ENCODE measurements around the gene KRTAP10-6.
"Not testable (repeated sequence)": the region's sequence is repeated elsewhere in the genome, so short reads cannot be mapped to it uniquely, and the experiment has no call there.

The KRTAP10-6 gene, protein sequence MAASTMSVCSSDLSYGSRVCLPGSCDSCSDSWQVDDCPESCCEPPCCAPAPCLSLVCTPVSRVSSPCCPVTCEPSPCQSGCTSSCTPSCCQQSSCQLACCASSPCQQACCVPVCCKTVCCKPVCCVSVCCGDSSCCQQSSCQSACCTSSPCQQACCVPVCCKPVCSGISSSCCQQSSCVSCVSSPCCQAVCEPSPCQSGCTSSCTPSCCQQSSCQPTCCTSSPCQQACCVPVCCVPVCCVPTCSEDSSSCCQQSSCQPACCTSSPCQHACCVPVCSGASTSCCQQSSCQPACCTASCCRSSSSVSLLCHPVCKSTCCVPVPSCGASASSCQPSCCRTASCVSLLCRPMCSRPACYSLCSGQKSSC

GRCh38 chr21:44592446-44593311 lies at the start of gene KRTAP10-6:
Gene KRTAP10-6, minus strand, starts transcription at chr21:44592505. Its CDS starts 21 bp downstream, at chr21:44592484.
- DNase-seq, result no peak

DNA sequence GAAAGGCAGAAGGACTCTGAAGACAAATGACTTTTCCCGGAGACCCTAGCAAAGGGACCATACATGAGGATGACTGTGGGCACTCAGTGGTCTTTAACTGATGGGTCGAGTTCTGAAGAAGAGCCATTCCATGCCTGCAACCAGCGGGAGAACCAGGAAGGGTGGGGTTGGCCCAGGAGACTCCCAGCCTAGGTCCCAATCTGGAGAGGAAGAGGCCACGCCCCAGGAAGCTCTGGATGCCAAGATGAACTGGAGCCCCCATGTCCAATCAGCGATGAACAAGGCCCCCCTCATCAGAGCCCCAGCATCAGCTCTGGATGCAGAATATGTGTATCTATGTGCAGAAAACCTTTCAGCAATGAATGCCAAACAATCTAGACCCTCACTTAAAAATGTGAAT lies 48.5 kb upstream of the KRTAP10-6 start:
- DNase-seq, result no peak

DNA sequence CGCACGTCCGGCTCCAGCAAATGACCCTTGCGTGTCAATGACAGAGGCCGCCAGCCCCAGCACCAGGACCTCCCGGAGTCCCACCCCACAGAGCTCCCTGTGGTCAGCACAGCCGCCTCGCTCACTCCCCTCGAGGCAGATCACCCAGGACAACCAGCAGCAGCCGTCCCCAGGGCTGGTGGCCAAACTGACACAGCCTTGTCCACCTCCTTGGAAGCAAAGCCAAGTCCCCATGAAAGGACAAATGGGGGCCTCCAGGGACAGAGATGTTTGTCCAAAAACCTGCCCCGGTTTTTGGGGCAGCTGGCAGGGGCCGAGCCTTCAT lies 47.0 kb upstream of the KRTAP10-6 start:
- DNase-seq, result no peak

GRCh38 chr21:44638506-44639330 lies 46.4 kb upstream of the KRTAP10-6 start:
- not testable (repeated sequence) for DNase-seq

DNA sequence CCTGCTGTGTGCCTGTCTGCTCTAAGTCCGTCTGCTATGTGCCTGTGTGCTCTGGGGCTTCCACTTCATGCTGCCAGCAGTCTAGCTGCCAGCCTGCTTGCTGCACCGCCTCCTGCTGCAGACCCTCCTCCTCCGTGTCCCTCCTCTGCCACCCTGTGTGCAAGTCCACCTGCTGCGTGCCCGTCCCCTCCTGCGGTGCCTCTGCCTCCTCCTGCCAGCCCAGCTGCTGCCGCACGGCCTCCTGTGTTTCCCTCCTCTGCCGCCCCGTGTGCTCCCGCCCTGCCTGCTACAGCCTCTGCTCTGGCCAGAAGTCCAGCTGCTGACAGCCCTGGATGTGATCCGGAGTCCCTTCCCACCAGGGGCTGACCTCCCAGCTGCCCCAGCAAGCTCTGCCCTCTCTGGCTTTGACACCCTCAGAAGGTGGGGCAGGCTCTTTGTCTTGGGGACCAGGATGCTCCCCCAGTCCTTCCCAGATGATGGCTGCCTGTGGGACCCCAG lies 45.6 kb upstream of the KRTAP10-6 start:
- not testable (repeated sequence) for DNase-seq

GRCh38 chr21:44637018-44637850 lies 44.9 kb upstream of the KRTAP10-6 start, which contains the start of gene KRTAP10-10:
Gene KRTAP10-10, plus strand, starts transcription at chr21:44637356. Its CDS starts 62 bp downstream, at chr21:44637418.
- no peak for DNase-seq

DNA sequence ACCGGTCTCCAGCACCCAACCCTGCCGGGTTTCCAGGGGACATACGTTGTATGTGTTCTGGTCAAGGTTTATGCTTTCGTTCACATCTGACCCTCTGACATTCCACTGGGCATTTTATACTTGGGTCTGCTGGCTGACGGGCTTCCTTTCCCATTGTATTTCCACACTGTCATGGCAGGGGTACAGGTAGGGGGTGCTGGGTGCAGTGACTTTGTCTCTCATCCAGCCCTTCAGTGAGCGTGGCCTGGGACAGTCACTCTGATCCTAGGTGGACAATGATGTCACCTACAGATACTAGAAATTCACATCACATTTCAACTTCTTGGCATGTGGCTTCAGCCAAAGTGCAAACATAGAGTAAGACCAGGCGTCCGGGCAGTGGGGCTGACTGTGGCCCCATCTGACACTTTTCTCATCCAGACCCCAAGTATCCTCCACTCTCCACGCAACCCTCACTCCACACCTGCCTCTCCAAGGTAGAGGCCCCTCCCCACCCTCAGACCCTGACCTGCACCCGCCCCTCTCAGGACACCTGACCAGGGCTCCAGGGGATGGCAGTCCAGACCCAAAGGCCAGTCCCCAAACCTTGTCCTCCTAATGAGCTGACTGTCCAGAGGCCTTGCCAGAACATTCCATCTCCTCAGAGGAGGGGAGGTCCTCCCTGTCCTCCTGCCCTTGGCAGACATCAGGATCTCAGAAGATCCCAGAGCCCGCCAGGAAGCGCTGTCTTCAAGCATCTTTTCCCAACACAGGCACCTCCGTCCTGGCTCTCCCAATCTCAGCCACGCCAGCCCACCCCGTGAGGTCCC lies 44.1 kb upstream of the KRTAP10-6 start:
- DNase-seq, result no peak

DNA sequence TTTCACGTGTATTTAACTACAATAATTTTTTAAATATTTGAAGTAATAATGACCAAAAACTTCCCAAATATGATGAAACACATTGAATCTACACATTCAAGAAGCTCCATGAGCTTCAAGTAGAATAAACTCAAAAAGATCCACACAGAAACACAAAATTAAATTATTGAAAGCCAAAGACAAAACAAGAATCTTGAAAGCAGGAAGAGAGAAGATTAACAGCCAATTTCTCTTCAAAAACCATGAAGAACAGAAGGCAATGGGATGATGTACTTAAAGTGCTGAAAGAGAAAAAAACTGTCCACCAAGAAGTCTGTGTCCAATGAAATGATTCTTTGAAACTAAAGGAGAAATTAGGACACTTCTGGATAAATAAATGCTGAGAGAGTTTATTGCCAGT lies 39.8 kb upstream of the KRTAP10-6 start:
- no peak for DNase-seq

- no peak for DNase-seq
These were observed 38.1 kb upstream of the KRTAP10-6 start for GRCh38 chr21:44630440-44630839.

GRCh38 chr21:44628707-44629391 lies 36.5 kb upstream of the KRTAP10-6 start:
- DNase-seq, result no peak

- DNase-seq, result not testable (repeated sequence)
These were observed 35.5 kb upstream of the KRTAP10-6 start for GRCh38 chr21:44627831-44628233.

DNA sequence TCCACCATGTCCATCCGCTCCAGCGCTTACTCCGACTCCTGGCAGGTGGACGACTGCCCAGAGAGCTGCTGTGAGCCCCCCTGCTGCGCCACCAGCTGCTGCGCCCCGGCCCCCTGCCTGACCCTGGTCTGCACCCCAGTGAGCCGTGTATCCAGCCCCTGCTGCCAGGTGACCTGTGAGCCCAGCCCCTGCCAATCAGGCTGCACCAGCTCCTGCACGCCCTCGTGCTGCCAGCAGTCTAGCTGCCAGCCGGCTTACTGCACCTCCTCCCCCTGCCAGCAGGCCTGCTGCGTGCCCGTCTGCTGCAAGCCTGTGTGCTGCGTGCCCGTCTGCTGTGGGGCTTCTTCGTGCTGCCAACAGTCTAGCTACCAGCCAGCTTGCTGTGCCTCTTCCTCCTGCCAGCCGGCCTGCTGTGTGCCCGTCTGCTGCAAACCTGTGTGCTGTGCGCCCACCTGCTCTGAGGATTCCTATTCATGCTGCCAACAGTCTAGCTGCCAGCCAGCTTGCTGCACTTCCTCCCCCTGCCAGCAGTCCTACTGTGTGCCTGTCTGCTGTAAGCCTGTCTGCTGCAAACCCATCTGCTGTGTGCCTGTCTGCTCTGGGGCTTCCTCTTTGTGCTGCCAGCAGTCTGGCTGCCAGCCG lies 35.0 kb upstream of the KRTAP10-6 start:
- DNase-seq, result not testable (repeated sequence)

- no peak for DNase-seq
These were observed 34.4 kb upstream of the KRTAP10-6 start, which contains the start of gene KRTAP10-9 for GRCh38 chr21:44626673-44627143. Gene KRTAP10-9, plus strand, starts transcription at chr21:44627093. Its CDS starts 79 bp downstream, at chr21:44627172.

GRCh38 chr21:44626262-44626661 lies 34.0 kb upstream of the KRTAP10-6 start:
- peak; percentile 42 for DNase-seq

- no peak for DNase-seq
These were observed 33.5 kb upstream of the KRTAP10-6 start for GRCh38 chr21:44625756-44626155.

DNA sequence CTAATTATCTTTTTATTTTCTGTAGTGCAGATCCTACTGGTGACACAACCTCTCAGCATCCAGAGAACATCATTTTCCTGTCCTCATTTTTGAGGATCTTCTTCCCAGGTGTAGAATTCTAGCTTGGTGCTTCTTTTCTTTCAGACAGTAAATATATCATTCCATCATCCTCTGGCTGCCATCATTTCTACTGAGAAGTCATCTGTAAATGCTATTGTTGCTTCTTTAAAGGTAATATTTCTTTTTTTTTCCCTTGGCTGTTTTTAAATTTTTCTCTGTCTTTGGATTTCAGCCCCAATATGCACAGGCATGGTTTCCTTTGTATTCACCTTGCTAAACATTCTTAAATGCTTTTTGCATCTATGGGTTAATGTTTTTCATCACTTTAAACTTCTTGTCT lies 31.3 kb upstream of the KRTAP10-6 start:
- no peak for DNase-seq

GRCh38 chr21:44619886-44620285 lies 27.6 kb upstream of the KRTAP10-6 start:
- no peak for DNase-seq

GRCh38 chr21:44618909-44619308 lies 26.6 kb upstream of the KRTAP10-6 start:
- DNase-seq, result peak; percentile 74

GRCh38 chr21:44618504-44618903 lies 26.2 kb upstream of the KRTAP10-6 start:
- DNase-seq, result no peak

Measured in CD4-positive, alpha-beta T cell treated with Interleukin-15 for 1 hour (primary cell).